GM19463 (cell line): ENCODE data around the gene MCC.

ENCODE experiments used
- ATAC-seq: cut with Tn5 transposase; IDR thresholded peaks from one replicate; pipeline ENCODE4 v1.9.1; 2021; ENCODE audit warnings: mild to moderate bottlenecking, moderate library complexity; ENCODE audit not compliant: unreplicated experiment

The MCC gene

DNA sequence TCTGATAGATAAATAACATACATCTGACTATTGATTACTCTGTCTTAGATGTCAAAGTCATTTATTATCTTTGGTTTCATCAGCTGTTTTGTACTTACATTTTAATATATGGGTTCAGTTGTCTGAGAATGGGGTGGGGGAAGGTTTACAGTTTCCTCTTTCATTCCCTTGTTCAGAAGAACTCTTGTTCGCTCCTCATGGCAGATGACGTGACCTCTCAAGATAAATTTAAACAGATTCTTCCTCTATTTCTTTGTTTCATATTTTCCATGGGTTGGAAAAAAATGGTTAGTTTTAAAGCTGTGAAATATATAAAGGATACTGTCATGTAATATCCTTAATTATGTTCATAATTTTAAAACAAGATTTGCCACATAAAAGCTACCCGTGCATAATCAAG is 114.8 kb downstream of the MCC start:
- no peak for ATAC-seq

DNA sequence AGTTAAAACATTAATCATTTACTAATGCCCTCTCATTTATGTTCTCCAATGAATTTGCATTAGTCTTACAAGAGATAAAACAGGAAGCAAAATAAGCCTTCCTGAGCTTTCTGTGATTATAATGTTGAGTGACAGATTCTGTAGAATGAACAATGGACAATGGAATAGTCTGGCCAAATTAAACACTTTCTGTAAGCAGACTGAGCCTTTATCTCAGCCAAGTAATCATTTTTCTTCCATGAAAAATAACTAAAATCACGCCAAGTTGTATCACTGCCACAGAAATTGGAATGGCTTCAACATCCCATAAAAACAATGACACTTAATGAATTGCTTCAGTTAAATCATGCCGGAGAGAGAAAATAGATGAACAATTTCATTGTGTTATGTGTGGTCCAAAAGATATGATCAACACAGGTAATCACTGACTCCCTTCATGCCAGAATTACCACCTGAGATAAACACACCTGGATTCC is 116.5 kb downstream of the MCC start:
- no peak for ATAC-seq

- ATAC-seq, result no peak
These were observed 120.7 kb downstream of the MCC start for GRCh38 chr5:113367586-113367985.

GRCh38 chr5:113364466-113364865 is 123.8 kb downstream of the MCC start:
- no peak for ATAC-seq

DNA sequence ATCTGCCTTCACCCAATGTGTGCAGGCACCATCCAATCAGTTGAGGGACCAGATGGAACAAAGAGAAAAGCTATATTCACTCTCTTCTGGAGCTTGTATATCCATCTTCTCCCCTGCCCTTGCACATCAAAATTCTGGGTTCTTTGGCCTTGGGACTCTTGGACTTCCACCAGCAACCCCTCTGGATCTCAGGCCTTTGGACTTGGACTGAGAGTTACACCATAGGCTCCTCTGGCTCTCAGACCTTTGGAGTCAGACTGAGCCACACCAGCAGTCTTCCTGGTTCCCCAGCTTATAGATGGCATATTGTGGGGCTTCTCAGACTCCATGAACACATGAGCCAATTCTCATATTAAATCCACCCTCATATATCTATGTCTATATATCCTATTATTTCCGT is 126.6 kb downstream of the MCC start:
- ATAC-seq, result no peak

GRCh38 chr5:113359419-113359818 is 128.8 kb downstream of the MCC start:
- no peak for ATAC-seq

DNA sequence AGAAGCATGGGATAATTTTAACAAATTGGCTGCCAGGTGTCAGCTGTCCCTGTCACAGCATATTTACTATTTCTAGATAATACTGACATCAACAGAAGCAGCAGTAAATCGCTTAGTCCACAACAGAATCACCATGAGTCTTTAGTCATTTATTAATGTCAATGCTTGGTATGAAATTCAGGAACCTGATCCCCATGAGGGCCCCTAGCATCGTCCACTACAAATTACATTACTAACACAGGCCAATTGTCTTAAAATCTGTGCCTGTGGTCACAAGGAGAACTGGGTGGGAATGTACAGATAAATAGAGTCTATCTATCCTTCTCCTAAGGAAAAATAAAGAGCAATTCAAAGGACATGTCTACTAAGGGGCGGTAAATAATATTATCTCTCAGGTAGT is 129.6 kb downstream of the MCC start:
- ATAC-seq, result no peak

GRCh38 chr5:113357696-113358476 is 130.4 kb downstream of the MCC start:
- no peak for ATAC-seq

DNA sequence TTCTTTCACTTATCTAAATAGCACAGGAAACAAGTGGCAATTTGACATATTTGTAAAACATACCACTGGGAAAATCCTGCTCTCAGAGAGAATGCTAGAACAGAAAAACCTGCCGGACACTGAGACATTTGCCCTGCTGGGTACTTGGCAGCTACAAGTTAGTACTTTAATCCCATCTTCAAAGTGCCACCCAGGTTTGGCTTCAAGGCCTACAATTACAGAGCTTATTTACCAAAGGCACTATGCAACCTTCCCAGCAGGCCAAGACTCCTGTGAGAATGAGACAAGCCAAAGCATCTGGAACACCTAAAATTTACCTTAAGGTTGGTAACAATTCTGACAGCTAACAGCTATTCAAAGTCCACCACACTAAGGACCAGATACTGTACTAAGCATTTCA is 131.8 kb downstream of the MCC start:
- ATAC-seq, result no peak

DNA sequence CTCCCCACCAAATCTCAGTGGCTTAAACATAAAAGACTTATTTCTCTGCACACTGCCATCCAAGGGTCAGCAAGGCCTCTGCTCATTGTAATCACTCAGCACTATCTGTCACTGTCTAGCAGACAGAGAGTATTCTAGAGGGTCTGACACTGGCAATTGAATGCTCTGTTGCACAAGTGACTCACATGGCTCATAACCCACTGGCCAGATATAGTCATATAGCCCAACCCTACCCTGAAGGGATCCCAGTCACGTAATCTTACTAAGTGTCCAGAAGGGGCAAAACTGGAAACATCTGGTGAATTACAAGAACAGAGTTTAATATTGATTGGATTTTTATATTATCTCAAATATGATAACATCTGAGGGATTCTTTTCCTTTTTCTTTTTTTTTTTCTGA is 134.2 kb downstream of the MCC start:
- ATAC-seq, result no peak

DNA sequence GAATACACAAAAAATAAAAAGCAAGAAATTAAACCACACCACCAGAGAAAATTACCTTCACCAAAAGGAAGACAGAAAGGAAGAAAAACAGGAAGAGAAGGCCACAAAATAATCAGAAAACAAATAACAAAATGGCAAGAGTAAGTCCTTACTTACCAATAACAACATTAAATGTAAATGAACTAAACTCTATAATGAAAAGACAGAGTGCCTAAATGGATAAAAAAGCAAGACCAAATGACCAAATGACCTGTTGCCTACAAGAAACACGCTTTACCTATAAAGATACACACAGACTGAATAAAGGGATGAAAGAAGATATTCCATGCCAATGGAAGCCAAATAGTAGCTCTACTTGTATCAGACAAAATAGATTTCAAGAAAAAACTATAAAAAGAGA is 140.7 kb downstream of the MCC start:
- ATAC-seq, result no peak

- no peak for ATAC-seq
These were observed 143.0 kb downstream of the MCC start for GRCh38 chr5:113344973-113345940.

- ATAC-seq, result no peak
These were observed 144.9 kb downstream of the MCC start for GRCh38 chr5:113343343-113343742.

- no peak for ATAC-seq
These were observed 147.7 kb downstream of the MCC start for GRCh38 chr5:113340537-113340936.

- no peak for ATAC-seq
These were observed 149.6 kb downstream of the MCC start for GRCh38 chr5:113338628-113339027.

- no peak for ATAC-seq
These were observed 150.5 kb downstream of the MCC start for GRCh38 chr5:113337515-113338415.

- peak; percentile 55 for ATAC-seq
These were observed 151.3 kb downstream of the MCC start for GRCh38 chr5:113336975-113337374.

- ATAC-seq, result no peak
These were observed 154.8 kb downstream of the MCC start for GRCh38 chr5:113333411-113333810.

DNA sequence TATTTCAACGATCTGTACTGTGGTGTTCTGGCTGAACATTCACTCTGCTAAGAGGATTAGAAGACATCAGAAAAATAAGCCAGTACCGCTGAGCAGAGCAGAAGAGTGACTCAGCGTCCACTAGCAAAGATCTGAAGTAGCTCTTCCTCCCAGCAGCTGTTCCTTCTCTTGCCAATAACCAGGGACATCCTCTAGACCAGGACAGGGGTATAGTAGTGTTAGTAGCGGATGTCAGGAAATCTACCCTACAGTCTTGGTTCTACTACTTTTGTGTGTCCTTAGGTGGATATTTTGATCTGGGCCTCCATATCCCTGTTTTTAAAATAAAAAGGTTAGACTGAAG is 157.1 kb downstream of the MCC start:
- ATAC-seq, result no peak

DNA sequence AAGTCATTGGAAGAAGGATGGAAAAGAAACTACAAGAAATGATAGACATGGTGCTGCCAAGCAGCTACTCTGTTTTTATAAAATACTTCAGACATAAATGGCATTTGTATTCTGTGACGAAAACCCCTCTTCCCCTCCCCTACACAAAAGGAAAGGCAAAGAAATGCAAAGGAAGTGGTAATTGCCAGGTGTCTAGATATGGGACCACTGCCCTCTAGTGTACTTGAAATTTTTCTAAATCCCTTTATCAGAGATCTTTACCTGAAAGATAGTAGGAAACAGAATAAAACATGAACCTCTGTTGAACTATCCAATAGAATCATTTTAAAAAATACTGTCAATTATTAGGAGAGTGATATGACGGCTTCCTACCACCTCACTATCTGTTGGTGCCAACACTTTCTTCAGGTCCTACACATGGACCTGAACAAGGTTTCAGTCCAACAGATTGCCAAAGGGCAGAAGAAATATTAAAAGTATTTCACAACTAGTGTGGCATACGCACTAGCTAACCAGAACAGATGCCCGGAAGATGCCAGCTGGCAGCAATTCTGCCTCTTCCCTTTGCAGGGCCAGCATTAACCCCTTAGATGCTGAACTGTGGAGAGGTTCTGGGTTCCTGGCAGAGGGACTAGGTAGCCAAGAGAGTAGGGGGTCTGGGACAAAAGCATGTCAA is 157.6 kb downstream of the MCC start:
- peak; percentile 72 for ATAC-seq
